ENCODE measurements around the gene NCOA5. TPM values are rescaled to one million over a fixed set of nuclear protein-coding genes. Genes with fewer than 3 reads are reported as not detected.

Gene NCOA5
- total and polyA plus RNA-seq, 2 experiments from 2014 or later, result 8.4 to 22.8 TPM

- Mint-ChIP-seq H3K9me3 (no peaks in the 10 kb centered on the region), H3K36me3 (ENCODE audit: low read depth) (peaks cover 30% of the 10 kb centered on the region), H3K27ac (no peak overlapping the region), H3K27me3 (ENCODE audit: insufficient read depth, low read depth, poor library complexity) (peaks cover 57% of the 10 kb centered on the region), H3K4me1 (peaks cover 26% of the 10 kb centered on the region), H3K4me3 (peak overlapping the region; percentile 70)
- ATAC-seq (peak; percentile 76), DNase-seq (ENCODE audit: low spot score) (peak; percentile 75)
- H3K79me2 ChIP-seq (replicated peaks; ENCODE audit: insufficient read depth), result no peaks in the 10 kb centered on the region
- H3K36me3 ChIP-seq (ENCODE audit: insufficient read depth), result peaks cover 13% of the 10 kb centered on the region
- H3K27ac ChIP-seq (ENCODE audit: low read depth), result no peak overlapping the region
- peaks cover 15% of the 10 kb centered on the region for H3F3A ChIP-seq (replicated peaks; ENCODE audit: low read depth)
- peaks cover 22% of the 10 kb centered on the region for H3K4me1 ChIP-seq (ENCODE audit: insufficient read depth)
- peak overlapping the region; percentile 96 for H3K4me2 ChIP-seq
- peaks cover 66% of the 10 kb centered on the region for H3K27me3 ChIP-seq (ENCODE audit: insufficient read depth)
- no peaks in the 10 kb centered on the region for H3K9me2 ChIP-seq (ENCODE audit: insufficient read depth)
- H2AFZ ChIP-seq, result peak overlapping the region; percentile 84; the same call in 1 of the 2 replicates
- no peak for TF ChIP-seq EZH2phosphoT487 (IDR thresholded peaks at IDR 0.05; ENCODE audit: unreplicated experiment)
- TF ChIP-seq ZNF114 (CRISPR knock-in tag; IDR thresholded peaks at IDR 0.05), result no peak
- TF ChIP-seq CTCF (conservative IDR thresholded peaks at IDR 0.05; ENCODE audit: low read depth in 2 of 2), result peak; percentile 14 to 45; a peak in 2 of 4 replicates
- peak overlapping the region; percentile 68 for H3K4me3 ChIP-seq
- H4K20me1 ChIP-seq (replicated peaks; ENCODE audit: insufficient read depth), result peaks cover 18% of the 10 kb centered on the region
These were observed 31.0 kb downstream of the NCOA5 start for GRCh38 chr20:46058599-46059281.

- Histone ChIP-seq H3K27ac (ENCODE audit: low read depth) (no peak overlapping the region), H3K27me3 (ENCODE audit: insufficient read depth) (peaks cover 68% of the 10 kb centered on the region), H2AFZ (0 out of 2 replicates have a peak overlapping the region, but pooled peaks have one; percentile 84), H3K9me2 (ENCODE audit: insufficient read depth) (no peaks in the 10 kb centered on the region), H3F3A (replicated peaks; ENCODE audit: low read depth) (peaks cover 15% of the 10 kb centered on the region), H3K79me2 (replicated peaks; ENCODE audit: insufficient read depth) (no peaks in the 10 kb centered on the region), H3K36me3 (ENCODE audit: insufficient read depth) (peaks cover 7% of the 10 kb centered on the region; the same call in 1 of the 2 replicates), H3K4me3 (peak overlapping the region; percentile 68), H4K20me1 (replicated peaks; ENCODE audit: insufficient read depth) (peaks cover 18% of the 10 kb centered on the region), H3K4me1 (ENCODE audit: insufficient read depth) (peaks cover 22% of the 10 kb centered on the region), H3K4me2 (peak overlapping the region; percentile 96)
- Mint-ChIP-seq H3K9me3 (no peaks in the 10 kb centered on the region), H3K27ac (no peak overlapping the region), H3K4me3 (peak overlapping the region; percentile 70), H3K4me1 (peaks cover 26% of the 10 kb centered on the region), H3K27me3 (ENCODE audit: insufficient read depth, low read depth, poor library complexity) (peaks cover 60% of the 10 kb centered on the region), H3K36me3 (ENCODE audit: low read depth) (peaks cover 24% of the 10 kb centered on the region)
- ATAC-seq (peak; percentile 76), DNase-seq (ENCODE audit: low spot score) (peak; percentile 93)
- TF ChIP-seq EZH2 (IDR thresholded peaks at IDR 0.05; ENCODE audit: low read depth, unreplicated experiment) (peak; percentile 23), POLR2AphosphoS5 (IDR thresholded peaks at IDR 0.05; ENCODE audit: low read depth) (no peak), CTCF (conservative IDR thresholded peaks at IDR 0.05; ENCODE audit: low read depth in 2 of 2) (peak; percentile 52 to 57; a peak in 3 of 4 replicates)
- TF ChIP-seq, protein P1, sequence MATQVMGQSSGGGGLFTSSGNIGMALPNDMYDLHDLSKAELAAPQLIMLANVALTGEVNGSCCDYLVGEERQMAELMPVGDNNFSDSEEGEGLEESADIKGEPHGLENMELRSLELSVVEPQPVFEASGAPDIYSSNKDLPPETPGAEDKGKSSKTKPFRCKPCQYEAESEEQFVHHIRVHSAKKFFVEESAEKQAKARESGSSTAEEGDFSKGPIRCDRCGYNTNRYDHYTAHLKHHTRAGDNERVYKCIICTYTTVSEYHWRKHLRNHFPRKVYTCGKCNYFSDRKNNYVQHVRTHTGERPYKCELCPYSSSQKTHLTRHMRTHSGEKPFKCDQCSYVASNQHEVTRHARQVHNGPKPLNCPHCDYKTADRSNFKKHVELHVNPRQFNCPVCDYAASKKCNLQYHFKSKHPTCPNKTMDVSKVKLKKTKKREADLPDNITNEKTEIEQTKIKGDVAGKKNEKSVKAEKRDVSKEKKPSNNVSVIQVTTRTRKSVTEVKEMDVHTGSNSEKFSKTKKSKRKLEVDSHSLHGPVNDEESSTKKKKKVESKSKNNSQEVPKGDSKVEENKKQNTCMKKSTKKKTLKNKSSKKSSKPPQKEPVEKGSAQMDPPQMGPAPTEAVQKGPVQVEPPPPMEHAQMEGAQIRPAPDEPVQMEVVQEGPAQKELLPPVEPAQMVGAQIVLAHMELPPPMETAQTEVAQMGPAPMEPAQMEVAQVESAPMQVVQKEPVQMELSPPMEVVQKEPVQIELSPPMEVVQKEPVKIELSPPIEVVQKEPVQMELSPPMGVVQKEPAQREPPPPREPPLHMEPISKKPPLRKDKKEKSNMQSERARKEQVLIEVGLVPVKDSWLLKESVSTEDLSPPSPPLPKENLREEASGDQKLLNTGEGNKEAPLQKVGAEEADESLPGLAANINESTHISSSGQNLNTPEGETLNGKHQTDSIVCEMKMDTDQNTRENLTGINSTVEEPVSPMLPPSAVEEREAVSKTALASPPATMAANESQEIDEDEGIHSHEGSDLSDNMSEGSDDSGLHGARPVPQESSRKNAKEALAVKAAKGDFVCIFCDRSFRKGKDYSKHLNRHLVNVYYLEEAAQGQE (IDR thresholded peaks at IDR 0.05; ENCODE audit: unreplicated experiment), result peak; percentile 15
These were observed 31.7 kb downstream of the NCOA5 start for GRCh38 chr20:46057856-46058598.
